HG03039 (cell line): ENCODE results near the gene DNMT3A.

Source experiments
- ATAC-seq: cut with Tn5 transposase; IDR thresholded peaks from one replicate; pipeline ENCODE4 v1.9.1; 2021; ENCODE audit warnings: mild to moderate bottlenecking, moderate library complexity; ENCODE audit not compliant: unreplicated experiment

DNMT3A gene

GRCh38 chr2:25341753-25342371 lies at the start of gene DNMT3A:
Gene DNMT3A, minus strand, starts transcription at chr2:25341925. Its CDS starts 27,941 bp downstream, at chr2:25313984.
- ATAC-seq, result peak; percentile 27

- ATAC-seq, result no peak
Observed at GRCh38 chr2:25389161-25389560, 47.4 kb upstream of the DNMT3A start.

GRCh38 chr2:25388491-25388890 lies 46.8 kb upstream of the DNMT3A start:
- ATAC-seq, result no peak

- no peak for ATAC-seq
Observed at GRCh38 chr2:25387876-25388449, 46.2 kb upstream of the DNMT3A start.

- no peak for ATAC-seq
Observed at GRCh38 chr2:25386971-25387875, 45.5 kb upstream of the DNMT3A start.

GRCh38 chr2:25385910-25386309 lies 44.2 kb upstream of the DNMT3A start:
- ATAC-seq, result no peak

- ATAC-seq, result no peak
Observed at GRCh38 chr2:25383806-25384205, 42.1 kb upstream of the DNMT3A start.

GRCh38 chr2:25381502-25381901 lies 39.8 kb upstream of the DNMT3A start:
- ATAC-seq, result no peak

- ATAC-seq, result no peak
Observed at GRCh38 chr2:25380586-25381375, 39.1 kb upstream of the DNMT3A start.

GRCh38 chr2:25380023-25380422 lies 38.3 kb upstream of the DNMT3A start:
- no peak for ATAC-seq

GRCh38 chr2:25379535-25379934 lies 37.8 kb upstream of the DNMT3A start:
- no peak for ATAC-seq

- ATAC-seq, result no peak
Observed at GRCh38 chr2:25378731-25379490, 37.2 kb upstream of the DNMT3A start.

GRCh38 chr2:25377822-25378421 lies 36.2 kb upstream of the DNMT3A start:
- ATAC-seq, result no peak

GRCh38 chr2:25376750-25377621 lies 35.3 kb upstream of the DNMT3A start:
- ATAC-seq, result peak; percentile 86

- ATAC-seq, result no peak
Observed at GRCh38 chr2:25375989-25376545, 34.3 kb upstream of the DNMT3A start.

GRCh38 chr2:25375371-25375988 lies 33.8 kb upstream of the DNMT3A start:
- ATAC-seq, result no peak

- ATAC-seq, result no peak
Observed at GRCh38 chr2:25374827-25375226, 33.1 kb upstream of the DNMT3A start.

- no peak for ATAC-seq
Observed at GRCh38 chr2:25374411-25374810, 32.7 kb upstream of the DNMT3A start.
